GM23338 (cell line): ENCODE results near the gene SMIM41. TPM values are rescaled to one million over a fixed set of nuclear protein-coding genes. Genes with fewer than 3 reads are reported as not detected.
A peak's percentile ranks its signal among the peaks of the same experiment; 100 is the strongest.

Source experiments
- ATAC-seq: fragments of 200-7000 bp; cut with Tn5 transposase; 3 replicates; pipeline ENCODE4 v1.9.1; 2020
- DNase-seq: peaks from one replicate; pipeline ENCODE4 v3.0.0-alpha.2; 2015; ENCODE audit warnings: low spot score
- H2AFZ ChIP-seq: fragments of 200-600 bp; sonication (generic); 2 replicates; pipeline ENCODE4 v1.8.0; 2016; ENCODE audit warnings: antibody characterized with exemption, mild to moderate bottlenecking, moderate library complexity
- H3F3A ChIP-seq: fragments of 200-600 bp; sonication (generic); replicated peaks from 2 replicates; pipeline ENCODE4 v1.8.0; 2017; ENCODE audit warnings: antibody characterized with exemption, mixed run types, low read depth
- H3K27ac ChIP-seq: fragments of 200-600 bp; sonication (generic); 2 replicates; pipeline ENCODE4 v1.6.1; 2016; ENCODE audit warnings: low read depth
- H3K27me3 ChIP-seq: fragments of 200-600 bp; sonication (generic); 2 replicates; pipeline ENCODE4 v1.8.0; 2016; ENCODE audit warnings: mild to moderate bottlenecking, mixed run types, moderate library complexity; ENCODE audit not compliant: insufficient read depth
- H3K36me3 ChIP-seq: fragments of 200-600 bp; sonication (generic); 2 replicates; pipeline ENCODE4 v1.8.0; 2016; ENCODE audit warnings: mild to moderate bottlenecking; ENCODE audit not compliant: insufficient read depth
- H3K4me1 ChIP-seq: fragments of 200-600 bp; sonication (generic); 2 replicates; pipeline ENCODE4 v1.8.0; 2016; ENCODE audit warnings: mild to moderate bottlenecking, moderate library complexity; ENCODE audit not compliant: insufficient read depth
- H3K4me2 ChIP-seq: fragments of 200-600 bp; sonication (generic); 2 replicates; pipeline ENCODE4 v1.7.1; 2017; ENCODE audit warnings: mixed run types
- H3K4me3 ChIP-seq: fragments of 200-600 bp; sonication (generic); 2 replicates; pipeline ENCODE4 v1.6.1; 2016; ENCODE audit warnings: mixed run types
- H3K79me2 ChIP-seq: fragments of 200-600 bp; sonication (generic); replicated peaks from 2 replicates; pipeline ENCODE4 v1.8.0; 2017; ENCODE audit warnings: mild to moderate bottlenecking; ENCODE audit not compliant: insufficient read depth
- H3K9me2 ChIP-seq: fragments of 200-600 bp; sonication (generic); 2 replicates; pipeline ENCODE4 v1.8.0; 2017; ENCODE audit not compliant: insufficient read depth
- H4K20me1 ChIP-seq: fragments of 200-600 bp; sonication (generic); replicated peaks from 2 replicates; pipeline ENCODE4 v1.8.0; 2017; ENCODE audit warnings: mild to moderate bottlenecking; ENCODE audit not compliant: insufficient read depth
- H3K27ac Mint-ChIP-seq: 2 replicates; pipeline ENCODE4 v1.8.0; 2020; ENCODE audit warnings: inconsistent platforms, mild to moderate bottlenecking, moderate library complexity, mixed read lengths
- H3K27me3 Mint-ChIP-seq: 3 replicates; pipeline ENCODE4 v1.8.0; 2022; ENCODE audit warnings: low read depth, mild to moderate bottlenecking, moderate library complexity, mixed read lengths, inconsistent platforms; ENCODE audit not compliant: insufficient read depth, poor library complexity
- H3K36me3 Mint-ChIP-seq: 3 replicates; pipeline ENCODE4 v1.8.0; 2021; ENCODE audit warnings: low read depth, mild to moderate bottlenecking, inconsistent platforms, moderate library complexity, mixed read lengths
- H3K4me1 Mint-ChIP-seq: 3 replicates; pipeline ENCODE4 v1.8.0; 2020; ENCODE audit warnings: mild to moderate bottlenecking, inconsistent platforms, mixed read lengths
- H3K4me3 Mint-ChIP-seq: 3 replicates; pipeline ENCODE4 v1.8.0; 2021; ENCODE audit warnings: moderate library complexity, mild to moderate bottlenecking, inconsistent platforms, mixed read lengths
- H3K9me3 Mint-ChIP-seq: 3 replicates; pipeline ENCODE4 v1.8.0; 2020; ENCODE audit warnings: moderate library complexity, mild to moderate bottlenecking, inconsistent platforms, mixed read lengths
- CREB1 ChIP-seq: fragments of 250-450 bp; sonication (Bioruptor Pico); IDR thresholded peaks from 2 replicates; pipeline ENCODE4 v1.5.0; 2020; ENCODE audit warnings: low read depth, mild to moderate bottlenecking, moderate library complexity
- EZH2 ChIP-seq: fragments of 200-600 bp; sonication (generic); IDR thresholded peaks from one replicate; pipeline ENCODE4 v1.8.0; 2017; ENCODE audit warnings: antibody characterized with exemption, mild to moderate bottlenecking, low read depth; ENCODE audit not compliant: unreplicated experiment
- EZH2phosphoT487 ChIP-seq: fragments of 200-600 bp; sonication (generic); IDR thresholded peaks from one replicate; pipeline ENCODE4 v1.8.1; 2018; ENCODE audit warnings: antibody characterized with exemption; ENCODE audit not compliant: unreplicated experiment
- JUNB ChIP-seq: IDR thresholded peaks from one replicate; pipeline ENCODE4 v1.6.1; 2016; ENCODE audit warnings: antibody characterized with exemption; ENCODE audit not compliant: unreplicated experiment
- NANOG ChIP-seq: IDR thresholded peaks from 2 replicates; pipeline ENCODE4 v1.6.1; 2016; ENCODE audit warnings: antibody characterized with exemption, borderline replicate concordance
- POLR2AphosphoS5 ChIP-seq: IDR thresholded peaks from 2 replicates; pipeline ENCODE4 v1.6.1; 2016; ENCODE audit warnings: antibody characterized with exemption, low read depth
- STAT1 ChIP-seq: IDR thresholded peaks from one replicate; pipeline ENCODE4 v1.6.1; 2016; ENCODE audit warnings: antibody characterized with exemption; ENCODE audit not compliant: unreplicated experiment
- ZNF114 ChIP-seq: fragments of 250-450 bp; sonication (Bioruptor Pico); IDR thresholded peaks from 2 replicates; pipeline ENCODE4 v1.5.0; 2020; ENCODE audit warnings: mild to moderate bottlenecking, moderate library complexity
- ZNF331 ChIP-seq: fragments of 250-450 bp; sonication (Bioruptor Pico); IDR thresholded peaks from 2 replicates; pipeline ENCODE4 v1.5.0; 2020; ENCODE audit warnings: low read depth, mild to moderate bottlenecking, moderate library complexity
- polyA plus RNA-seq: library from polyadenylated mRNA; unstranded; fragments of >200 nt; fragmentation: Nextera tagmentation; extraction: Ambion mirVana; gene quantifications from 2 replicates; pipeline ENCODE4 v1.2.1, GENCODE V29; 2016
- total RNA-seq: library from RNA; depleted of rRNA; stranded (reverse); fragments of >200 nt; shearing (Covaris generic); gene quantifications from 2 replicates; pipeline ENCODE4 v1.2.3, GENCODE V29; 2014
- TF ChIP-seq, protein P1 (sequence below): fragments of 250-450 bp; sonication (Bioruptor Pico); IDR thresholded peaks from 2 replicates; pipeline ENCODE4 v1.5.0; 2020; ENCODE audit warnings: mild to moderate bottlenecking, moderate library complexity
- TF ChIP-seq, protein P2 (sequence below): IDR thresholded peaks from 2 replicates; pipeline ENCODE4 v1.6.1; 2016; ENCODE audit warnings: antibody characterized with exemption
- TF ChIP-seq, protein P3 (sequence below): IDR thresholded peaks from one replicate; pipeline ENCODE4 v1.6.1; 2018; ENCODE audit warnings: antibody characterized with exemption; ENCODE audit not compliant: unreplicated experiment
- TF ChIP-seq, protein P4 (sequence below), 2 experiments: fragments of 200-600 bp in 1 of 2; sonication (generic) in 1 of 2; conservative IDR thresholded peaks; 2 replicates each; pipeline versions ENCODE4 v1.5.1 to v1.6.1; 2016 to 2017; ENCODE audit warnings: antibody characterized with exemption in 2 of 2, low read depth in 2 of 2, mild to moderate bottlenecking in 2 of 2, moderate library complexity in 1 of 2

The SMIM41 gene
- total and polyA plus RNA-seq, 2 experiments from 2014 or later = 0.66 TPM

DNA sequence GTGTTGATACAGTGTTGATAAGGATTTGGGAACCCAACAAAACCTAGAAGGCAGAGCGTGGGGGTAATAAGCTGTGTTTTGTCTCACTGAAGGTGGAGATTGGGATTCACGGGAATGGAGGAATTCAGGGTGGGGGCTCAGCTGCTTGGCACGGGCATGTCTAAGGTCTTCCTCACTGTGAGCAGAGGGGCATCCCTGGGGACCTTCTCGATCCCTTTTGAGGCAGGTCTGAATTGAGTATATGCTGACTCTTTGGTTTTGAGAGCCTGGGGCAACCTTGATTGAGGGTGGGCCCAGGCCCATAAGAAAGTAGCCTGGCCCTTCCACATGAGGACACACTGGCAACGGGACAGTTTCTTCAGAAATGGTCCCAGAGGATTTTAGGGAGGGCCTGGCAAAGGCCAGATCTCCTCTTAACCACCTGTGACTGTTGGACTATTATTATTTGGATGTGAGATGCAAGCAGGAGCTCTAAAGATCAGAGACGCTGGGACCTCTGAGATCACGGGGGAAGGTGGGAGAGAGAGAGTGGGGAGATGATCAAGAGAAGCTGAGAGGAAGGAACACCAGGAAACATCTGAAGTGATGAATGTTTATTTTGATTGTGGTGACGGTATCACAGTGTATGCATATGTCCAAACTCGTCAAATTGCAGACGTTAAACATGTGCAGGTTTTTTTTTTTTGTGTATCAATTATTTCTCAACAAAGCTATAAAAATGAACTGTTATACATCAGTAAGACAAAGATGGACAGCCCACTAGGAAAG, 48.4 kb downstream of the SMIM41 start:
- no peaks in the 10 kb centered on the region for H3K79me2 ChIP-seq
- peaks cover 13% of the 10 kb centered on the region; the same call in 1 of the 2 replicates for H3F3A ChIP-seq
- peaks cover 52% of the 10 kb centered on the region for H3K4me1 ChIP-seq
- no peaks in the 10 kb centered on the region for H4K20me1 ChIP-seq
- no peaks in the 10 kb centered on the region for H3K9me2 ChIP-seq
- no peak overlapping the region for H2AFZ ChIP-seq
- TF ChIP-seq JUNB (no peak), EZH2phosphoT487 (no peak), STAT1 (no peak), ZNF114 (CRISPR knock-in tag) (no peak), CREB1 (CRISPR knock-in tag) (no peak), ZNF331 (CRISPR knock-in tag) (no peak), EZH2 (no peak), NANOG (no peak), POLR2AphosphoS5 (no peak)
- TF ChIP-seq, protein P1, sequence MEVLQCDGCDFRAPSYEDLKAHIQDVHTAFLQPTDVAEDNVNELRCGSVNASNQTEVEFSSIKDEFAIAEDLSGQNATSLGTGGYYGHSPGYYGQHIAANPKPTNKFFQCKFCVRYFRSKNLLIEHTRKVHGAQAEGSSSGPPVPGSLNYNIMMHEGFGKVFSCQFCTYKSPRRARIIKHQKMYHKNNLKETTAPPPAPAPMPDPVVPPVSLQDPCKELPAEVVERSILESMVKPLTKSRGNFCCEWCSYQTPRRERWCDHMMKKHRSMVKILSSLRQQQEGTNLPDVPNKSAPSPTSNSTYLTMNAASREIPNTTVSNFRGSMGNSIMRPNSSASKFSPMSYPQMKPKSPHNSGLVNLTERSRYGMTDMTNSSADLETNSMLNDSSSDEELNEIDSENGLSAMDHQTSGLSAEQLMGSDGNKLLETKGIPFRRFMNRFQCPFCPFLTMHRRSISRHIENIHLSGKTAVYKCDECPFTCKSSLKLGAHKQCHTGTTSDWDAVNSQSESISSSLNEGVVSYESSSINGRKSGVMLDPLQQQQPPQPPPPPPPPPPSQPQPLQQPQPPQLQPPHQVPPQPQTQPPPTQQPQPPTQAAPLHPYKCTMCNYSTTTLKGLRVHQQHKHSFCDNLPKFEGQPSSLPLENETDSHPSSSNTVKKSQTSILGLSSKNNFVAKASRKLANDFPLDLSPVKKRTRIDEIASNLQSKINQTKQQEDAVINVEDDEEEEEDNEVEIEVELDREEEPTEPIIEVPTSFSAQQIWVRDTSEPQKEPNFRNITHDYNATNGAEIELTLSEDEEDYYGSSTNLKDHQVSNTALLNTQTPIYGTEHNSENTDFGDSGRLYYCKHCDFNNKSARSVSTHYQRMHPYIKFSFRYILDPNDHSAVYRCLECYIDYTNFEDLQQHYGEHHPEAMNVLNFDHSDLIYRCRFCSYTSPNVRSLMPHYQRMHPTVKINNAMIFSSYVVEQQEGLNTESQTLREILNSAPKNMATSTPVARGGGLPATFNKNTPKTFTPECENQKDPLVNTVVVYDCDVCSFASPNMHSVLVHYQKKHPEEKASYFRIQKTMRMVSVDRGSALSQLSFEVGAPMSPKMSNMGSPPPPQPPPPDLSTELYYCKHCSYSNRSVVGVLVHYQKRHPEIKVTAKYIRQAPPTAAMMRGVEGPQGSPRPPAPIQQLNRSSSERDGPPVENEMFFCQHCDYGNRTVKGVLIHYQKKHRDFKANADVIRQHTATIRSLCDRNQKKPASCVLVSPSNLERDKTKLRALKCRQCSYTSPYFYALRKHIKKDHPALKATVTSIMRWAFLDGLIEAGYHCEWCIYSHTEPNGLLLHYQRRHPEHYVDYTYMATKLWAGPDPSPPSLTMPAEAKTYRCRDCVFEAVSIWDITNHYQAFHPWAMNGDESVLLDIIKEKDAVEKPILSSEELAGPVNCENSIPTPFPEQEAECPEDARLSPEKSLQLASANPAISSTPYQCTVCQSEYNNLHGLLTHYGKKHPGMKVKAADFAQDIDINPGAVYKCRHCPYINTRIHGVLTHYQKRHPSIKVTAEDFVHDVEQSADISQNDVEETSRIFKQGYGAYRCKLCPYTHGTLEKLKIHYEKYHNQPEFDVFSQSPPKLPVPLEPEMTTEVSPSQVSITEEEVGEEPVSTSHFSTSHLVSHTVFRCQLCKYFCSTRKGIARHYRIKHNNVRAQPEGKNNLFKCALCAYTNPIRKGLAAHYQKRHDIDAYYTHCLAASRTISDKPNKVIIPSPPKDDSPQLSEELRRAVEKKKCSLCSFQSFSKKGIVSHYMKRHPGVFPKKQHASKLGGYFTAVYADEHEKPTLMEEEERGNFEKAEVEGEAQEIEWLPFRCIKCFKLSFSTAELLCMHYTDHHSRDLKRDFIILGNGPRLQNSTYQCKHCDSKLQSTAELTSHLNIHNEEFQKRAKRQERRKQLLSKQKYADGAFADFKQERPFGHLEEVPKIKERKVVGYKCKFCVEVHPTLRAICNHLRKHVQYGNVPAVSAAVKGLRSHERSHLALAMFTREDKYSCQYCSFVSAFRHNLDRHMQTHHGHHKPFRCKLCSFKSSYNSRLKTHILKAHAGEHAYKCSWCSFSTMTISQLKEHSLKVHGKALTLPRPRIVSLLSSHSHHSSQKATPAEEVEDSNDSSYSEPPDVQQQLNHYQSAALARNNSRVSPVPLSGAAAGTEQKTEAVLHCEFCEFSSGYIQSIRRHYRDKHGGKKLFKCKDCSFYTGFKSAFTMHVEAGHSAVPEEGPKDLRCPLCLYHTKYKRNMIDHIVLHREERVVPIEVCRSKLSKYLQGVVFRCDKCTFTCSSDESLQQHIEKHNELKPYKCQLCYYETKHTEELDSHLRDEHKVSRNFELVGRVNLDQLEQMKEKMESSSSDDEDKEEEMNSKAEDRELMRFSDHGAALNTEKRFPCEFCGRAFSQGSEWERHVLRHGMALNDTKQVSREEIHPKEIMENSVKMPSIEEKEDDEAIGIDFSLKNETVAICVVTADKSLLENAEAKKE (CRISPR knock-in tag) = no peak
- TF ChIP-seq, protein P2, sequence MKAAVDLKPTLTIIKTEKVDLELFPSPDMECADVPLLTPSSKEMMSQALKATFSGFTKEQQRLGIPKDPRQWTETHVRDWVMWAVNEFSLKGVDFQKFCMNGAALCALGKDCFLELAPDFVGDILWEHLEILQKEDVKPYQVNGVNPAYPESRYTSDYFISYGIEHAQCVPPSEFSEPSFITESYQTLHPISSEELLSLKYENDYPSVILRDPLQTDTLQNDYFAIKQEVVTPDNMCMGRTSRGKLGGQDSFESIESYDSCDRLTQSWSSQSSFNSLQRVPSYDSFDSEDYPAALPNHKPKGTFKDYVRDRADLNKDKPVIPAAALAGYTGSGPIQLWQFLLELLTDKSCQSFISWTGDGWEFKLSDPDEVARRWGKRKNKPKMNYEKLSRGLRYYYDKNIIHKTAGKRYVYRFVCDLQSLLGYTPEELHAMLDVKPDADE = no peak
- TF ChIP-seq, protein P3, sequence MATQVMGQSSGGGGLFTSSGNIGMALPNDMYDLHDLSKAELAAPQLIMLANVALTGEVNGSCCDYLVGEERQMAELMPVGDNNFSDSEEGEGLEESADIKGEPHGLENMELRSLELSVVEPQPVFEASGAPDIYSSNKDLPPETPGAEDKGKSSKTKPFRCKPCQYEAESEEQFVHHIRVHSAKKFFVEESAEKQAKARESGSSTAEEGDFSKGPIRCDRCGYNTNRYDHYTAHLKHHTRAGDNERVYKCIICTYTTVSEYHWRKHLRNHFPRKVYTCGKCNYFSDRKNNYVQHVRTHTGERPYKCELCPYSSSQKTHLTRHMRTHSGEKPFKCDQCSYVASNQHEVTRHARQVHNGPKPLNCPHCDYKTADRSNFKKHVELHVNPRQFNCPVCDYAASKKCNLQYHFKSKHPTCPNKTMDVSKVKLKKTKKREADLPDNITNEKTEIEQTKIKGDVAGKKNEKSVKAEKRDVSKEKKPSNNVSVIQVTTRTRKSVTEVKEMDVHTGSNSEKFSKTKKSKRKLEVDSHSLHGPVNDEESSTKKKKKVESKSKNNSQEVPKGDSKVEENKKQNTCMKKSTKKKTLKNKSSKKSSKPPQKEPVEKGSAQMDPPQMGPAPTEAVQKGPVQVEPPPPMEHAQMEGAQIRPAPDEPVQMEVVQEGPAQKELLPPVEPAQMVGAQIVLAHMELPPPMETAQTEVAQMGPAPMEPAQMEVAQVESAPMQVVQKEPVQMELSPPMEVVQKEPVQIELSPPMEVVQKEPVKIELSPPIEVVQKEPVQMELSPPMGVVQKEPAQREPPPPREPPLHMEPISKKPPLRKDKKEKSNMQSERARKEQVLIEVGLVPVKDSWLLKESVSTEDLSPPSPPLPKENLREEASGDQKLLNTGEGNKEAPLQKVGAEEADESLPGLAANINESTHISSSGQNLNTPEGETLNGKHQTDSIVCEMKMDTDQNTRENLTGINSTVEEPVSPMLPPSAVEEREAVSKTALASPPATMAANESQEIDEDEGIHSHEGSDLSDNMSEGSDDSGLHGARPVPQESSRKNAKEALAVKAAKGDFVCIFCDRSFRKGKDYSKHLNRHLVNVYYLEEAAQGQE = no peak
- TF ChIP-seq, protein P4, sequence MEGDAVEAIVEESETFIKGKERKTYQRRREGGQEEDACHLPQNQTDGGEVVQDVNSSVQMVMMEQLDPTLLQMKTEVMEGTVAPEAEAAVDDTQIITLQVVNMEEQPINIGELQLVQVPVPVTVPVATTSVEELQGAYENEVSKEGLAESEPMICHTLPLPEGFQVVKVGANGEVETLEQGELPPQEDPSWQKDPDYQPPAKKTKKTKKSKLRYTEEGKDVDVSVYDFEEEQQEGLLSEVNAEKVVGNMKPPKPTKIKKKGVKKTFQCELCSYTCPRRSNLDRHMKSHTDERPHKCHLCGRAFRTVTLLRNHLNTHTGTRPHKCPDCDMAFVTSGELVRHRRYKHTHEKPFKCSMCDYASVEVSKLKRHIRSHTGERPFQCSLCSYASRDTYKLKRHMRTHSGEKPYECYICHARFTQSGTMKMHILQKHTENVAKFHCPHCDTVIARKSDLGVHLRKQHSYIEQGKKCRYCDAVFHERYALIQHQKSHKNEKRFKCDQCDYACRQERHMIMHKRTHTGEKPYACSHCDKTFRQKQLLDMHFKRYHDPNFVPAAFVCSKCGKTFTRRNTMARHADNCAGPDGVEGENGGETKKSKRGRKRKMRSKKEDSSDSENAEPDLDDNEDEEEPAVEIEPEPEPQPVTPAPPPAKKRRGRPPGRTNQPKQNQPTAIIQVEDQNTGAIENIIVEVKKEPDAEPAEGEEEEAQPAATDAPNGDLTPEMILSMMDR (conservative IDR thresholded peaks at IDR 0.05; ENCODE audit: low read depth in 2 of 2) = no peak
- ATAC-seq (no peak), DNase-seq (no peak)
- Mint-ChIP-seq H3K27me3 (peaks cover 26% of the 10 kb centered on the region), H3K27ac (no peak overlapping the region), H3K36me3 (no peaks in the 10 kb centered on the region), H3K9me3 (no peaks in the 10 kb centered on the region), H3K4me1 (peaks cover 60% of the 10 kb centered on the region), H3K4me3 (no peak overlapping the region)
- no peak overlapping the region for H3K27ac ChIP-seq
- 0 out of 2 replicates have a peak overlapping the region, but pooled peaks have one; percentile 79 for H3K4me2 ChIP-seq
- H3K36me3 ChIP-seq = no peaks in the 10 kb centered on the region
- H3K4me3 ChIP-seq = no peak overlapping the region
- H3K27me3 ChIP-seq = no peaks in the 10 kb centered on the region
